ENCODE results near the gene CRABP1.

DNA sequence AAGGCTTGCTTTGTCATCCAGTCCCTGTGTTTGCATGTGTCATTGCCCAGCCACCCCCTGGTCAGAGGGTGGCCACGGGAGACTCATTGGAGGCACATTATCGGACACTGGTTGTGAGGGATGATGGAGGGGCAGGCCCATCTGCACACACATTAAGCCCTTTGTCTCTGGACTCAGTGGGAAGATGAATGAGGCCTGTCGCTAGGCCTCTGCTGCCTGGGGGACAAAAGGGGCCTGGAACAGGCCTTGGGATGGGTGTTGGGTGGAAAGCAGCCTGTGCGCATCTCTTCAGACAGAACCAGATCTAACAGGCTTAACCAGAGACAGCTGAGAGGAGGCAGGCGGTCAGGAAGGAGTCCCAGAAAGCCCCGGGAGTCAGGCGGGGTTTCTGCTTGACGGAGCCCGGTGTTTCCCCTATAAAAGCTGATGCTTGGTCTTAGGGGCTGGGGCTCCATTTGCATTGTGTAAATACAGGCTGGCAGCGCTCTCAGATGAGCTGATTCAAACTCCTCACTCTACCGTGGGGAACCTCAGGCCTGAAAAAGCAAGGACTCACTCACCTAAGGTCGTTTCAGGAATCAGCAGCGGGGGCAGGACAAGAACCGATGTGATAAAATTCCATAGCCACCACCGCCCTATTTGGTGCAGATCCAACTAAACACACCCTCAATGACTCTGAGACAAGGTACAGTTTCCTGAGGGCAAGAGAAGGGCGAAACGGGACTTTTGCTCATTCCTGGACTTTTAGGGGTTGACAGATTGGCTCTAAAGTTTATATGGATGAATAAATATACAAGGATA, 23.7 kb upstream of the CRABP1 start:
- TF ChIP-seq, protein P1, sequence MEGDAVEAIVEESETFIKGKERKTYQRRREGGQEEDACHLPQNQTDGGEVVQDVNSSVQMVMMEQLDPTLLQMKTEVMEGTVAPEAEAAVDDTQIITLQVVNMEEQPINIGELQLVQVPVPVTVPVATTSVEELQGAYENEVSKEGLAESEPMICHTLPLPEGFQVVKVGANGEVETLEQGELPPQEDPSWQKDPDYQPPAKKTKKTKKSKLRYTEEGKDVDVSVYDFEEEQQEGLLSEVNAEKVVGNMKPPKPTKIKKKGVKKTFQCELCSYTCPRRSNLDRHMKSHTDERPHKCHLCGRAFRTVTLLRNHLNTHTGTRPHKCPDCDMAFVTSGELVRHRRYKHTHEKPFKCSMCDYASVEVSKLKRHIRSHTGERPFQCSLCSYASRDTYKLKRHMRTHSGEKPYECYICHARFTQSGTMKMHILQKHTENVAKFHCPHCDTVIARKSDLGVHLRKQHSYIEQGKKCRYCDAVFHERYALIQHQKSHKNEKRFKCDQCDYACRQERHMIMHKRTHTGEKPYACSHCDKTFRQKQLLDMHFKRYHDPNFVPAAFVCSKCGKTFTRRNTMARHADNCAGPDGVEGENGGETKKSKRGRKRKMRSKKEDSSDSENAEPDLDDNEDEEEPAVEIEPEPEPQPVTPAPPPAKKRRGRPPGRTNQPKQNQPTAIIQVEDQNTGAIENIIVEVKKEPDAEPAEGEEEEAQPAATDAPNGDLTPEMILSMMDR (IDR thresholded peaks at IDR 0.05; ENCODE audit: low read length): no peak
- TF ChIP-seq EZH2 (optimal IDR thresholded peaks at IDR 0.05; ENCODE audit: low read depth, low read length): no peak
- no peak for TF ChIP-seq EZH2phosphoT487 (IDR thresholded peaks at IDR 0.05; ENCODE audit: low read length)
